A172 (cell line): ENCODE results near the gene NDUFAF4. TPM values are rescaled to one million over a fixed set of nuclear protein-coding genes. Genes with fewer than 3 reads are reported as not detected.

Experiments used
- total RNA-seq: library from RNA; depleted of rRNA; stranded (reverse); fragments of >200 nt; shearing (Covaris generic); gene quantifications from 2 replicates; pipeline ENCODE4 v1.2.3, GENCODE V29; 2014; rRNA removed

Gene NDUFAF4
- total RNA-seq, 1 experiment from 2014 or later = 66.7 TPM

Other genes with a start within 250 kb of the NDUFAF4 start
- 0.07 TPM in 1 of 2 replicates, not detected in the other for gene GPR63, start 60.4 kb downstream of the NDUFAF4 start, total RNA-seq
- gene KLHL32, start 26.8 kb upstream of the NDUFAF4 start, total RNA-seq = not detected in 2 replicates